Esophagus muscularis mucosa (tissue), 4 donors: ENCODE data around the gene TMEM54. TPM values are rescaled to one million over a fixed set of nuclear protein-coding genes. Genes with fewer than 3 reads are reported as not detected.

Source experiments
- DNase-seq: peaks from one replicate; pipeline ENCODE4 v3.0.0-alpha.2; 2017; ENCODE audit errors: extremely low spot score
- H3K27ac ChIP-seq, 4 donors: fragments of 200-600 bp; sonication (generic); replicated peaks in 1 of 4; 1 replicate in 3 of 4; 2 replicates in 1 of 4; pipeline ENCODE4 v1.5.1; 2016 to 2019; ENCODE audit warnings: mild to moderate bottlenecking in 1 of 4
- H3K27me3 ChIP-seq, 4 donors: fragments of 200-600 bp; sonication (generic); one replicate each; pipeline versions ENCODE4 v1.5.1 to v1.6.0; 2016 to 2019
- H3K36me3 ChIP-seq, 4 donors: fragments of 200-600 bp; sonication (generic); one replicate each; pipeline ENCODE4 v1.5.1; 2016 to 2019
- H3K4me1 ChIP-seq, 4 donors: fragments of 200-600 bp; sonication (generic); one replicate each; pipeline ENCODE4 v1.5.1; 2016 to 2019
- H3K4me3 ChIP-seq, 4 donors: fragments of 200-600 bp; sonication (generic); 1 replicate in 2 of 4; 2 replicates in 2 of 4; pipeline ENCODE4 v1.5.1; 2016 to 2019; ENCODE audit warnings: mild to moderate bottlenecking in 4 of 4, moderate library complexity in 1 of 4
- H3K9me3 ChIP-seq, 4 donors: fragments of 200-600 bp; sonication (generic); 1 replicate in 3 of 4; 2 replicates in 1 of 4; pipeline ENCODE4 v1.5.1; 2016 to 2019
- EP300 ChIP-seq: sonication (generic); formaldehyde crosslinking; IDR thresholded peaks from one replicate; pipeline ENCODE4 v1.6.1; 2017; ENCODE audit warnings: antibody characterized with exemption
- POLR2A ChIP-seq: fragments of 450-650 bp; IDR thresholded peaks from one replicate; pipeline ENCODE4 v1.6.1; 2017; ENCODE audit warnings: antibody characterized with exemption, moderate library complexity, mild to moderate bottlenecking, low read depth
- POLR2AphosphoS5 ChIP-seq, 2 donors: sonication (generic); formaldehyde crosslinking; IDR thresholded peaks; one replicate each; pipeline ENCODE4 v1.6.1; 2017; ENCODE audit warnings: antibody characterized with exemption in 2 of 2
- WGBS: methylation state at CpG from one replicate; pipeline ENCODE4 v1.1.5; 2018; 5-methylcytosine and 5-hydroxymethylcytosine counted together
- intact Hi-C: fragments of 100-400 bp; cut with DNase I; formaldehyde crosslinking; loops from one replicate; pipeline ENCODE4 v1.15.1; 2023
- total RNA-seq, 4 donors: library from RNA; depleted of rRNA; stranded (reverse); fragments of >200 nt; gene quantifications; one replicate each; pipeline versions ENCODE4 v1.1.0 to v1.2.1, GENCODE V29; 2016
- TF ChIP-seq, protein P1 (sequence below), 3 experiments: fragments of 200-600 bp in 2 of 3; fragments of 450-650 bp in 1 of 3; sonication (generic) in 2 of 3; IDR thresholded peaks; one replicate each; pipeline ENCODE4 v1.5.1; 2017 to 2019; ENCODE audit warnings: antibody characterized with exemption in 3 of 3, mild to moderate bottlenecking in 2 of 3, moderate library complexity in 1 of 3

TMEM54 gene
- total RNA-seq, 4 donors from 2014 or later = 64.6 to 132 (median 118) TPM

DNA sequence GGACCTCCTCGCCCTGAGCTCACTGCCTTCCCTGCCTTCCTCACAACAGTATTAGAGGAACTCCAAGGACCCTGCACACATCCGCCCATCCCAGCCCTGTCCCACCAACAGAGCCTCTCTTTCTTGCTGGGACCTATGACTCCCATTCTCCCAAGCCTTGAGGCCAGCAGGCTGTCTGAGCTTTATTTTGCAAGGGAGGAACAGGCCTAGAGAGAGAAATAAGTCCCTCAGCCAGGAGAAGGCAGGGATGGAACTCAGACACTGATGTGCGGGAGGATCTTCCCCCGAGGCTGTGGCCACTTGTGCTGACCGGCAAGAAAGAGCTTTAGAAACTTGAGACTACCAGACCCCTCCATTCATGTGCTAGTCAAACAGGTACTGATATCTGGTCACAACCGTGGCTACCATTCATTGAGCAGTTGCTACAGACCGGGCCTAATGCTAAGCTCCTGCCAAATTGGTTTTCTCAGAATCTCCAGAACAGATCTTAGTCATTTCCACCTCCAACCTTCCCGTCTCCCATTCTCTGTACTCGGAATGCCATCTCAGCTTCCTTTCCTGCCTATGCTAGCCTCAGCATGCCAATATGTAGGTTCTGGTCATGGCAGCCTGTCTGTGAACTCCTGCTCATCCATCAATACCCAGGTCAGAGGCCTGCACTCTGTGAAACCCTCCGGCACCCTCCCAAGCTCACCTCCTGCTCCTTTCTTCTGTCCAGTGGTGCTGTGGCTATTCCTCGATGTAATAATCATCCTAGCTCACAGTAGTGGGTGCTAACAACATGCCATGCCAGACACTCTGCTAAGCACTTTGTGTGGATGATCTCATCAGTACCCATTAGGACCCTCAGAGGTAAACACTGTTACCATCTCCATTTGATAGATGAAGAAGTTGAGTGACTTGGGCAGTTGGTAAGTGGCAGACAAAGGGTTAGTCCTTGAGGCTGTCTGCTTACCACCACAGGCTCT lies 3.8 kb downstream of the TMEM54 start:
- Histone ChIP-seq H3K4me1 (peaks cover 23 to 36% (median 34%) of the 10 kb centered on the region in 4 donors), H3K36me3 (no peaks in the 10 kb centered on the region), H3K9me3 (no peaks in the 10 kb centered on the region), H3K4me3 (no peak overlapping the region), H3K27ac (no peak overlapping the region), H3K27me3 (peaks cover 0 to 28% (median 9%) of the 10 kb centered on the region in 4 donors)
- TF ChIP-seq, protein P1, sequence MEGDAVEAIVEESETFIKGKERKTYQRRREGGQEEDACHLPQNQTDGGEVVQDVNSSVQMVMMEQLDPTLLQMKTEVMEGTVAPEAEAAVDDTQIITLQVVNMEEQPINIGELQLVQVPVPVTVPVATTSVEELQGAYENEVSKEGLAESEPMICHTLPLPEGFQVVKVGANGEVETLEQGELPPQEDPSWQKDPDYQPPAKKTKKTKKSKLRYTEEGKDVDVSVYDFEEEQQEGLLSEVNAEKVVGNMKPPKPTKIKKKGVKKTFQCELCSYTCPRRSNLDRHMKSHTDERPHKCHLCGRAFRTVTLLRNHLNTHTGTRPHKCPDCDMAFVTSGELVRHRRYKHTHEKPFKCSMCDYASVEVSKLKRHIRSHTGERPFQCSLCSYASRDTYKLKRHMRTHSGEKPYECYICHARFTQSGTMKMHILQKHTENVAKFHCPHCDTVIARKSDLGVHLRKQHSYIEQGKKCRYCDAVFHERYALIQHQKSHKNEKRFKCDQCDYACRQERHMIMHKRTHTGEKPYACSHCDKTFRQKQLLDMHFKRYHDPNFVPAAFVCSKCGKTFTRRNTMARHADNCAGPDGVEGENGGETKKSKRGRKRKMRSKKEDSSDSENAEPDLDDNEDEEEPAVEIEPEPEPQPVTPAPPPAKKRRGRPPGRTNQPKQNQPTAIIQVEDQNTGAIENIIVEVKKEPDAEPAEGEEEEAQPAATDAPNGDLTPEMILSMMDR (IDR thresholded peaks at IDR 0.05) = no peak
- TF ChIP-seq POLR2AphosphoS5 (IDR thresholded peaks at IDR 0.05) (no peak), EP300 (no peak), POLR2A (no peak)
- WGBS = 84% methylated on average over 11 of the region's 11 CpGs
- no peak for DNase-seq
- intact Hi-C loops = no loop called here

DNA sequence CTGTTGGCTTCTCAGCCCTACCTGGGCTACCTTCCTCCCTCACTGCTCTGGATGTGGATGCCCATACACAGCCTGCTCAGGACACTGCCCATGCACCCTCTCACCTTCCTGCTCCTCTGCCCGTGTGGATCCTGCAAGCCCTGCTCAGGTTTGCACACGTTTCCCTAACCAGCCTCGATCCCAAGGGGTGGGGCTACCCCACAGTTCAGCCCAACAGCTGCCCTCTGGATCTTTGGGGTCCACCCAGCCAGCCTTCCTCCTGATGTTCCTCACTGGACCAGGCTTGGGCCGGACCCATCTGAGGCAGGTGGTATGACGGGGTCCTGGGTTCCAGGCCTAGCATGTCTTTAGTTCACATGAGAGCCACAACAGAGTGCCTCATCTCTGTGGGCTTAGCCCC lies 4.7 kb downstream of the TMEM54 start:
- Histone ChIP-seq H3K27me3 (peaks cover 0 to 37% (median 9%) of the 10 kb centered on the region in 4 donors), H3K4me3 (no peak overlapping the region), H3K27ac (no peak overlapping the region), H3K9me3 (no peaks in the 10 kb centered on the region), H3K36me3 (no peaks in the 10 kb centered on the region), H3K4me1 (peaks cover 21 to 33% (median 29%) of the 10 kb centered on the region in 4 donors)
- 72% methylated on average over 5 of the region's 5 CpGs for WGBS
- TF ChIP-seq, protein P1 (IDR thresholded peaks at IDR 0.05) = no peak
- no peak for DNase-seq
- intact Hi-C loops = no loop called here

DNA sequence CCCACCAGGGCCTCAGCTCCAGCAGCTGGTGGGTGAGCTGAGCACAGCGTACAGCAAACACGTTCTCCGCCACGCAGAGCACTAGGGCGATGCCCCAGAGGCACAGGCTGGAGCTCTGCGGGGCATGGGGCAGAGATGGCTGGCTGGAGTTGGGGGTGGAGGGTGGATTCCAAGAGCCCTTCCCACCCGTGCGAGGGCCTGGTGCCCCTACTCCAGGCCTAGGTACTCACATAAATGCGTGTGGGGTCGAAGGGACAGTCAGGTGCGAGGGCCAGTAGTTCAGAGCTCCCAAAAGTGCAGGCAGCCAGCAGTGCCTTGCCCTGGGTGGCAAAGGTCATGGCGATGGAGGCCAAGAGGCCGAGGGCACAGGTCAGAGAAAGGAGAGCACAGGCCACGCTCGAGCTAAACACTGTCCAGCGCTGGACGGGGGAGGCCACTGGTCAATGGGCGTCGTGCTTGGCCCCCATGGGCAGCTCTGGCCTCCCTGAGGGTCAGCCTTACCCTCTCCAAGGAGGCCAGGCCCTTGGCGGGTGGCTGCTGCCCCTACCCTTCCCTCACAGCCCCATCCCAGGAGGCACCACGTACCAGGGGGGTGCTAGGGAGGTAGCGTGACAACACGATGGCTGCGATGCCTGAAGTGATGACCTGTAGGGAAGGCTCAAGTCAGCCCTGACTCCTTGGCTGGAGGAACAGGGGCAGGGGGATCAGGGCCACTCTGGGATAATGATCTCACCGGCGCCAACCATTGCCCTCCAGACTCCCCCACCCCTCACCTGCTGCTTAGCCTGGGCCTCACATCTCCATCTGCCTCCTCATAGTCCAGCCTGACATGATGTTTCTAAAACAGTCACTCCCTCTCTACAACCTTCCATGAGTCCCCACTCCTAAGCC lies 5.6 kb downstream of the TMEM54 start:
- H3K36me3 ChIP-seq = no peaks in the 10 kb centered on the region

DNA sequence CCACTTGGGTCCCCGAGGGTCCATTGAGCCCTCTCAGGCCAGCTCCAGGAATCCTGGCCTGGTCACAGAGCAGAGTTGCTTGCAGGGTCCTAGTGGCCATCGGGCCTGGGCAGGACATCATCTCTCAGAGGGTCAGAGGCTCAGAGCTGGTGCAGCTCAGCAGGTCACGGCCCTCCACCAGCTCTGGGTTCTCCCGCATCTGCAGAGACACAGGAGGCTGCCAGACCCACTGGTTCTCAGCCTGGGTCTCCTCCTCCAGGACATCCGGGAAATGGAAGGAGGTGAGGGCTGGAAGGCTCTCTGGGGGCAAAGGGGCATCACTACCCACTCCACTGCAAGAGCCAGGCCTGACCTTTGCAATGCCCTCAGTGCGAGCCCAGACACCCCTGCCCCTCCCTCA lies 6.5 kb downstream of the TMEM54 start:
- Histone ChIP-seq H3K27ac (no peak overlapping the region), H3K36me3 (no peaks in the 10 kb centered on the region), H3K4me1 (peaks cover 14 to 19% (median 17%) of the 10 kb centered on the region in 4 donors), H3K4me3 (no peak overlapping the region), H3K27me3 (peaks cover 0 to 47% (median 9%) of the 10 kb centered on the region in 4 donors), H3K9me3 (no peaks in the 10 kb centered on the region)
- 100% methylated on average over 1 of the region's 6 CpGs for WGBS
- DNase-seq = no peak
- intact Hi-C loops = no loop called here
- TF ChIP-seq, protein P1 (IDR thresholded peaks at IDR 0.05) = no peak
- TF ChIP-seq POLR2A (no peak), EP300 (no peak), POLR2AphosphoS5 (IDR thresholded peaks at IDR 0.05) (no peak)

More for the DNA sequence above, 5.6 kb downstream of the TMEM54 start:
- intact Hi-C loops = no loop called here
- WGBS = 98% methylated on average over 16 of the region's 26 CpGs
- TF ChIP-seq POLR2A = no peak
- TF ChIP-seq EP300 = no peak
- TF ChIP-seq, protein P1 (IDR thresholded peaks at IDR 0.05) = no peak
- no peak for TF ChIP-seq POLR2AphosphoS5 (IDR thresholded peaks at IDR 0.05)
- DNase-seq = no peak
- Histone ChIP-seq H3K4me3 (no peak overlapping the region), H3K9me3 (no peaks in the 10 kb centered on the region), H3K27me3 (peaks cover 0 to 40% (median 9%) of the 10 kb centered on the region in 4 donors), H3K4me1 (peaks cover 16 to 27% (median 23%) of the 10 kb centered on the region in 4 donors), H3K27ac (no peak overlapping the region)
